OCI-LY3 (cell line): ENCODE results near the gene SGSM2.

ENCODE experiments used
- H2AFZ ChIP-seq: fragments of 200-600, 300-600 bp; shearing (Covaris generic); 2 replicates; pipeline ENCODE4 v1.6.0; 2014; ENCODE audit warnings: antibody characterized with exemption, low read depth, low read length
- H3K27ac ChIP-seq: fragments of 200-600, 300-600 bp; sonication (generic); 2 replicates; pipeline ENCODE4 v1.5.1; 2014; ENCODE audit warnings: mild to moderate bottlenecking, low read length, moderate library complexity, mixed read lengths
- H3K27me3 ChIP-seq: fragments of 200-600, 300-600 bp; sonication (generic); 2 replicates; pipeline ENCODE4 v1.6.1; 2014; ENCODE audit warnings: low read depth, low read length, mixed read lengths
- H3K36me3 ChIP-seq: fragments of 200-600, 300-600 bp; sonication (generic); replicated peaks from 2 replicates; pipeline ENCODE3; 2014; ENCODE audit warnings: low read depth, low read length, mixed read lengths
- H3K4me1 ChIP-seq: fragments of 300-600, 200-600 bp; sonication (generic); 2 replicates; pipeline ENCODE4 v1.6.1; 2014; ENCODE audit warnings: low read length, mixed read lengths
- H3K4me2 ChIP-seq: fragments of 200-600, 300-600 bp; sonication (generic); 2 replicates; pipeline ENCODE4 v1.6.1; 2014; ENCODE audit warnings: low read length, mixed read lengths
- H3K4me3 ChIP-seq: fragments of 300-600, 200-600 bp; sonication (generic); 2 replicates; pipeline ENCODE4 v1.5.1; 2014; ENCODE audit warnings: antibody characterized with exemption, mild to moderate bottlenecking, low read length, moderate library complexity
- H3K79me2 ChIP-seq: fragments of 300-600, 200-600 bp; shearing (Covaris generic); 2 replicates; pipeline ENCODE4 v1.6.1; 2014; ENCODE audit warnings: mild to moderate bottlenecking, low read length, mixed read lengths
- H3K9ac ChIP-seq: fragments of 300-600, 200-600 bp; shearing (Covaris generic); 2 replicates; pipeline ENCODE4 v1.6.0; 2014; ENCODE audit warnings: mild to moderate bottlenecking, low read length, moderate library complexity
- H3K9me3 ChIP-seq: fragments of 200-600, 300-600 bp; shearing (Covaris generic); 2 replicates; pipeline ENCODE4 v1.6.1; 2014; ENCODE audit warnings: low read length, mixed read lengths; ENCODE audit not compliant: insufficient read depth
- H4K20me1 ChIP-seq: fragments of 200-600, 300-600 bp; sonication (generic); 2 replicates; pipeline ENCODE4 v1.6.1; 2016; ENCODE audit warnings: low read length, mixed read lengths; ENCODE audit not compliant: insufficient read depth
- EZH2phosphoT487 ChIP-seq: fragments of 200-600 bp; shearing (Covaris generic); IDR thresholded peaks from 2 replicates; pipeline ENCODE4 v1.6.1; 2018; ENCODE audit warnings: antibody characterized with exemption, mixed run types, low read depth
- TF ChIP-seq, protein P1 (sequence below): fragments of 200-600, 300-600 bp; sonication (generic); IDR thresholded peaks from 2 replicates; pipeline ENCODE4 v1.5.1; 2014; ENCODE audit warnings: antibody characterized with exemption, low read length, low read depth

SGSM2 gene

DNA sequence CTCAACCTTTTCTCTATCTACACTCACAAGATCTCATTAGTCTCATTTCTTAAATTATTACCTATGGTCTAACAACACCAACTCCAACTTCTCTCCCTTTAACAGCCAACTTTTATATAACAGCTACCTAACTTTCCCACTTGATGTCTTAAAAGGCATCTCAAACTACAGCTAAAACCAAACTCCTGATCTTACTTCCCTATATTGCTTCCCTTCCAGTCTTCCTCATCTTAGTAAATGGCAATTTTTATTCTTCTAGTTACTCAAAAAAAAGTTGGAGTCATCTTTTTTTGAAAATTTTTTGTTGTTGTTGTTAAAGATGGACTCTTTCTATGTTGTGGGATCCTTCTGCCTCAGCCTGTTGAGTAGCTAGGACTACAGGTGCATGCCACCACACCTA is 18.2 kb upstream of the SGSM2 start:
- Histone ChIP-seq H3K36me3 (peaks cover 12% of the 10 kb centered on the region), H3K4me2 (no peak overlapping the region), H3K9me3 (no peaks in the 10 kb centered on the region), H3K4me1 (peaks cover 5% of the 10 kb centered on the region; the same call in 1 of the 2 replicates), H3K27me3 (no peaks in the 10 kb centered on the region), H3K79me2 (no peaks in the 10 kb centered on the region), H2AFZ (no peak overlapping the region), H3K9ac (no peak overlapping the region), H3K4me3 (no peak overlapping the region), H4K20me1 (no peaks in the 10 kb centered on the region), H3K27ac (no peak overlapping the region)
- TF ChIP-seq, protein P1, sequence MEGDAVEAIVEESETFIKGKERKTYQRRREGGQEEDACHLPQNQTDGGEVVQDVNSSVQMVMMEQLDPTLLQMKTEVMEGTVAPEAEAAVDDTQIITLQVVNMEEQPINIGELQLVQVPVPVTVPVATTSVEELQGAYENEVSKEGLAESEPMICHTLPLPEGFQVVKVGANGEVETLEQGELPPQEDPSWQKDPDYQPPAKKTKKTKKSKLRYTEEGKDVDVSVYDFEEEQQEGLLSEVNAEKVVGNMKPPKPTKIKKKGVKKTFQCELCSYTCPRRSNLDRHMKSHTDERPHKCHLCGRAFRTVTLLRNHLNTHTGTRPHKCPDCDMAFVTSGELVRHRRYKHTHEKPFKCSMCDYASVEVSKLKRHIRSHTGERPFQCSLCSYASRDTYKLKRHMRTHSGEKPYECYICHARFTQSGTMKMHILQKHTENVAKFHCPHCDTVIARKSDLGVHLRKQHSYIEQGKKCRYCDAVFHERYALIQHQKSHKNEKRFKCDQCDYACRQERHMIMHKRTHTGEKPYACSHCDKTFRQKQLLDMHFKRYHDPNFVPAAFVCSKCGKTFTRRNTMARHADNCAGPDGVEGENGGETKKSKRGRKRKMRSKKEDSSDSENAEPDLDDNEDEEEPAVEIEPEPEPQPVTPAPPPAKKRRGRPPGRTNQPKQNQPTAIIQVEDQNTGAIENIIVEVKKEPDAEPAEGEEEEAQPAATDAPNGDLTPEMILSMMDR = no peak
- no peak for TF ChIP-seq EZH2phosphoT487

DNA sequence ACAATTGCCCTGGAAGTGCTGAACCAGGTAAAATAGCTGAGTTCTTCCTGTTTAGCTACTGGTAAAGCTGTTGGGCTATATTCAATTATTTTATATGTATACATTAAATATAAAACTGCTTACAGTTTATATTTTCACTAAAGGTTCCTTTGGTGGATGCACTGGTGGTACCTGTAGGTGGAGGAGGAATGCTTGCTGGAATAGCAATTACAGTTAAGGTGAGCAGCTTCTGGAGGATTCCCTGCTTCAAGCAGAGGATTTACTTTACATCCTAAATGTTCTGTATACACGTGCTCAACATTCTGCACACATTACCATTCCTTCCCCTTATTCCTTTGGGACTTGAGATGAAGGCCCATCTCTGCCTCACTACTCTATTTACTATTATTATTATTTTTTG is 15.9 kb upstream of the SGSM2 start:
- TF ChIP-seq, protein P1 = no peak
- no peak for TF ChIP-seq EZH2phosphoT487
- H3K4me1 ChIP-seq = peaks cover 5% of the 10 kb centered on the region; the same call in 1 of the 2 replicates
- H3K9ac ChIP-seq = no peak overlapping the region
- no peaks in the 10 kb centered on the region for H4K20me1 ChIP-seq
- no peak overlapping the region for H2AFZ ChIP-seq
- no peaks in the 10 kb centered on the region for H3K27me3 ChIP-seq
- no peak overlapping the region for H3K4me3 ChIP-seq
- H3K79me2 ChIP-seq = no peaks in the 10 kb centered on the region
- no peak overlapping the region for H3K4me2 ChIP-seq
- no peaks in the 10 kb centered on the region for H3K9me3 ChIP-seq
- peaks cover 32% of the 10 kb centered on the region for H3K36me3 ChIP-seq
- no peak overlapping the region for H3K27ac ChIP-seq

DNA sequence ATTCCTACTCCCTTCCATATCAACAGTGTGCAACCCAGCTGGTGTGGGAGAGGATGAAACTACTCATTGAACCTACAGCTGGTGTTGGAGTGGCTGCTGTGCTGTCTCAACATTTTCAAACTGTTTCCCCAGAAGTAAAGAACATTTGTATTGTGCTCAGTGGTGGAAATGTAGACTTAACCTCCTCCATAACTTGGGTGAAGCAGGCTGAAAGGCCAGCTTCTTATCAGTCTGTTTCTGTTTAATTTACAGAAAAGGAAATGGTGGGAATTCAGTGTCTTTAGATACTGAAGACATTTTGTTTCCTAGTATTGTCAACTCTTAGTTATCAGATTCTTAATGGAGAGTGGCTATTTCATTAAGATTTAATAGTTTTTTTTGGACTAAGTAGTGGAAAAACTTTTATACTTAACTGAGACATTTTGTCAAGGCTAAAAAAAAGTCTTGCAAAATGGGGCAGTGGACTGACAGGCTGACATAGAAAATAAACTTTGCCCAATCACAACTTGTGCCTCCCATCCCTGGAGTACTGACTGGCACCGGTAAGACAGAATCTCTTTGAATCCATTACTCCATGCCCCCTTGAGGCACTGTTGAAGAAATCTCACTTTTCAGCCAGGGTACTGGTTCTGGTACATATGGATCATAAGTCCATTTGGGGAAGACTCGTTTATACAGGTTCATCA is 13.5 kb upstream of the SGSM2 start:
- Histone ChIP-seq H3K4me2 (no peak overlapping the region), H3K9me3 (no peaks in the 10 kb centered on the region), H3K9ac (no peak overlapping the region), H2AFZ (no peak overlapping the region), H4K20me1 (no peaks in the 10 kb centered on the region), H3K36me3 (peaks cover 33% of the 10 kb centered on the region), H3K4me3 (no peak overlapping the region), H3K79me2 (no peaks in the 10 kb centered on the region), H3K27ac (no peak overlapping the region), H3K4me1 (peaks cover 5% of the 10 kb centered on the region; the same call in 1 of the 2 replicates), H3K27me3 (no peaks in the 10 kb centered on the region)
- no peak for TF ChIP-seq EZH2phosphoT487
- TF ChIP-seq, protein P1 = no peak

DNA sequence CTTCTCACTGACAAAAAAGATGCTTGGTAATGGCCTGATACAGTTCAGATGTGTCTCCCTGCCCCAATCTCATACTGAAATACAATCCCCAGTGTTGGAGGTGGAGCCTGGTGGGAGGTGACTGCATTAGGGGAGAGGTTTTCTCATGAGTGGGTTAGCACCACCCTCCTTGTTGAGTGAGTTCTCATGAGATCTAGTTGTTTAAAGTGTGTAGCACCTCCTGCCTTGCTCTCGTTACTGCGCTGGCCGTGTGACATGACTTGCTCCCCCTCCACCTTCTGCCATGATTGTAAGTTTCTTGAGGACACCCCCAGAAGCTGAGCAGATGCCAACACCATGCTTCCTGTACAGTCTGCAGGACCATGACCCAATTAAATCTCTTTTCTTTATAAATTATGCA is 6.0 kb upstream of the SGSM2 start:
- Histone ChIP-seq H3K79me2 (peaks cover 57% of the 10 kb centered on the region), H3K36me3 (peaks cover 56% of the 10 kb centered on the region)

More for the DNA sequence above, 6.0 kb upstream of the SGSM2 start:
- H2AFZ ChIP-seq = no peak overlapping the region
- H3K4me2 ChIP-seq = no peak overlapping the region
- H3K9me3 ChIP-seq = no peaks in the 10 kb centered on the region
- no peaks in the 10 kb centered on the region for H3K27me3 ChIP-seq
- peaks cover 8% of the 10 kb centered on the region for H3K4me1 ChIP-seq
- no peaks in the 10 kb centered on the region for H4K20me1 ChIP-seq
- H3K9ac ChIP-seq = no peak overlapping the region
- H3K27ac ChIP-seq = no peak overlapping the region
- no peak overlapping the region for H3K4me3 ChIP-seq
- no peak for TF ChIP-seq EZH2phosphoT487
- TF ChIP-seq, protein P1 = no peak
